Measurements from ENCODE around the gene ZNF593OS.

Gene ZNF593OS

DNA sequence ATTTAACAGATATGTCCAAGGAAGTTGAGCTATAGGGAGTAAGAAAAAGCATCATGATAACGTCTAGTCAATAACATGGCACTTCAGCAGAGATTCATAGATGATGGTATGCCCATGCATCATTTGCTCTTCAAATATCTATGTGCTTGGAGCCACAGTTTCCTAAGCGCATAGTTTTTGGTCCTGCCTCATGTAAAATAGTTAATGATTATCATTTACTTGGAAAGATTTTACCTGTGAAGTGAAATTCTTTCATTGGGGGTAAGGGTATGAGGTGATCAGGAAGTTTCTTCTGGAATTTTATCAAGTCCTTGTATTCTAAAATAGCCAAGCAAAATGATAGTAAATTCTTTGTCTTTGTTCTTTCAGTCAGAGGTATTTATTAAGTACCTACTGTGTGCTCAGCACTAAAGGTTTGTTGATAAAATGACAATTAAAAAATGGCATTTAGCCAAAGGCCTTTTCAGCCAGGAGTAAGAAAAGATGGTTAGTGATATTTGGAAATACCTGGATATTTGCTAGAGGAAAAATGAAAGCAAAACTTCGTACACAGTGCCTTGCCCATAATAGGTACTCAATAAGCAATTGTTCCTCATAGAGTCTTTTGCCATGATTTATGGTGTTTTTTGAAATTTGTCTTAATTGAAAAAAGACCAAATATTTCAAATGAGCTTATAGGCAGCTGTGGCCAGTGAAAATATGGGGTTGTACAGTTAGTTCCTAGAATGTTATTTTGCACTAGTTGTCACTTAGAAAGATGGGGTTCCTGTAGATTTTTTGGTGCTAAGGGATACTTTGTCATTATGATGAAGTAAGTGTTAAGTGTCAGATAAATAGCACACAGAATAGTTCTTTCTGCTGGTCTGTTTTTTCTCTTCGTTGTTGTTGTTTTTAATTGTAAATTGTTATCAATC, 47.0 kb downstream of the ZNF593OS start:
- DNase-seq = no peak

DNA sequence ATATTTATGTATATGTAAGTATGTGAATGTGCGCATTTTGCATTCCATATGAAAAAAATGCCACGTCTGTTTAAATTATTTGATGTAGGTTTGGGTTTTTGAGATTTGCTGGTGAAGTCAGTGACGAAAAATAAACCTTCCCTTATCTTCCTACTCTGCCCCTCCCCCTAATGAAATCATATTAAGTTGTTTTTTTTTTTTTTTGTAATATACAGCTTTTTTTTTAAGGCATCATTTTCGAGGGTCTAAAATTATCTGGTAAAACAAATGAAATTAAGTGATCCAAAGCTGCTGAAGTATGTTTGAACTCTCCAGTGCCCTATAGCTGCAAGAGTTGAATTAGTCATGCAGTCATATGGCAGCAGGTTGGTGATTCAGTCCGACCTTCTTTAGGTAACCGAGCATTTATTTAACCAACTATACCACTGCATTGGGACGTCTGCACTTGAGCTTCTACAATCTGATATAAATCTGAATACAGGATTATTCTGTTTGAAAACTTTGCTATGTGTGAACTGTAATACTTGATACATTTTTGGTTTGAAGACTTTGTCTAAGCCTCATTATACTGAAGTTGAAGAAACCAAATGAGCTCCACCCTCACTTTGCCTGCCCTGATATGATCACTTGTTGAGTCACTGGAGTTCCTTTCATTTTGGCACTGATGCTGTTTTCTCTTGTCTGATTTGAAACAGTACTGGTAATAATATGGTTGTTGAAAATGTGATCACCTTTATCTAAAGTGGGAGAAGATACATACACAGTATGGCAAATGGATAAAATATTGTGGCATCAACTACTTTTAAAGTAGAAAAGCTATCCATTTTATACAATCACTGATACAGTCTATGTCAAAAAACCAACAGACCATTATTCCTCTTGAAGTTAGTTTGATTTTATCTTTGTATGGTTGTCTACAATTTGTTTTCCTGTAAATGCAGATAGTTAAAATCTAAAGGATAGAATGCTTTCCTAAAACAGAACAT, 48.4 kb downstream of the ZNF593OS start:
- DNase-seq = no peak

DNA sequence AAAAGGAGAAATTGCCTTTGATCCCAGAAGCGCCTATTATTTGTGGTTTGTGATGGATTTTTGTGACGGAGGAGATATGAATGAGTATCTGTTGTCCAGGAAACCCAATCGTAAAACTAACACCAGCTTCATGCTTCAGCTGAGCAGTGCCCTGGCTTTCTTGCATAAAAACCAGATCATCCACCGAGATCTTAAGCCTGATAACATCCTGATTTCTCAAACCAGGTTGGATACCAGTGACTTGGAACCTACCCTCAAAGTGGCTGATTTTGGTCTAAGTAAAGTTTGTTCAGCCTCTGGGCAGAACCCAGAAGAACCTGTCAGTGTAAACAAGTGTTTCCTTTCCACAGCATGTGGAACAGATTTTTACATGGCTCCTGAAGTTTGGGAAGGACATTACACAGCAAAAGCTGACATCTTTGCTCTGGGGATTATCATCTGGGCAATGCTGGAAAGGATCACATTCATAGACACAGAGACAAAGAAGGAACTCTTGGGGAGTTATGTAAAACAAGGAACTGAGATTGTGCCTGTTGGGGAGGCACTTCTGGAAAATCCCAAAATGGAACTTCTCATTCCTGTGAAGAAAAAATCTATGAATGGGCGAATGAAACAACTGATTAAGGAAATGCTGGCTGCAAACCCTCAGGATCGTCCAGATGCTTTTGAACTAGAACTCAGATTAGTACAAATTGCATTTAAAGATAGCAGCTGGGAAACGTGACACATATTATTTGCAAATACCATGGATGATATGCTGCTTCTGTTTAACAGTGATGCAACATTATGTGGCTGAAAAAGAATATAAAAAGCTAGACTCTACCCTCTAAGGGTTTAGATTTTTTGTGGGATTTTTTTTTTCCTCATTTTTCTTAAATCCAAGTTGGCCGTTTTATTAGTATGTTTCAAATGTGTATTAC, 49.5 kb downstream of the ZNF593OS start:
- DNase-seq = no peak

DNA sequence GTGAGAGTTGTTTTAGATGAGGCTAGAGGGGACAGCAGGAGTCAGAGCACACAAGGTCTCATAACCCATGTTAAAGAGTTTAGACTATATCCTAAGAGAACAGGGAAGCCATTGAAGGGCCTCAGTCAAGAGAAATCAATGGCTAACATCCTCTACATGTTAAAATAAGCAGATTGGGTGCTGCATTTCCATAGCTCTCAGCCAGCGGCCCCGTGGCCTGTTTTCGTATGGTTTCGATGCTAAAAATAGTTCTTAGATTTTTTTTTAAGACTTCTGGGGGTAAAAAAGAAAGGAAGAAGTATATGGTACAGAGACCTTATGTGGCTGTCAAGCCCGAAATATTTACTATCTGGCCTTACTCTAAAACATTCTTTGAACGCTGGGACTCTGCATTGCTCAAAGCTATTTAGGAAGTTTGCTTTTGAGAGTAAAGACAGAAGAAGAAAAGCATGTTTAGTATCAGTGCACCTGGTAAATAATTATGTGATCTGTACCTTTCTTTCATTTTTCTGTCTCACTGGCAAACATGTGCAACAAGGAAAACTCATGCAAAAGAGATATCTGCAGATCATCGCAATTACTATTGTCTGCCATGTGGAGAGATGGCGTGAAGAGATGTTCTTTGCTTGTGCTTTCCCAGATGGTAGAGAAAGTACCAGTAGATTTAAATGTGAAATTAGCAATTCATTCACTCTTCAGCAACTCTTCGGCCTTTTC, 51.6 kb downstream of the ZNF593OS start:
- DNase-seq = no peak

Data from activated effector memory CD4-positive, alpha-beta T cell treated with Interleukin-2 at 50 U/mL for 16 hours (primary cell).